Ovary (tissue), 9 donors: ENCODE measurements around the gene FAM3B. TPM values are rescaled to one million over a fixed set of nuclear protein-coding genes. Genes with fewer than 3 reads are reported as not detected.

ENCODE experiments used
- DNase-seq, 5 donors: peaks; one replicate each; pipeline ENCODE4 v3.0.0-alpha.2; 2019 to 2020
- H3K27ac ChIP-seq, 2 donors: fragments of 200-600 bp; one replicate each; pipeline versions ENCODE4 v1.5.1 to v1.8.0; 2019 to 2022
- H3K27me3 ChIP-seq: fragments of 200-600 bp; one replicate; pipeline ENCODE4 v1.8.0; 2022
- H3K36me3 ChIP-seq: fragments of 200-600 bp; sonication (generic); one replicate; pipeline ENCODE4 v1.5.1; 2019
- H3K4me1 ChIP-seq: one replicate; pipeline ENCODE4 v1.8.1; 2013; ENCODE audit warnings: mild to moderate bottlenecking, moderate library complexity; ENCODE audit not compliant: insufficient read depth
- H3K4me3 ChIP-seq: fragments of 200-600 bp; sonication (generic); one replicate; pipeline ENCODE4 v1.5.1; 2017
- H3K9me3 ChIP-seq, 2 donors: fragments of 200-600 bp in 1 of 2; sonication (generic) in 1 of 2; one replicate each; pipeline versions ENCODE4 v1.5.1 to v1.8.1; 2013 to 2019; ENCODE audit warnings: mild to moderate bottlenecking in 1 of 2, moderate library complexity in 1 of 2
- EP300 ChIP-seq: sonication (generic); formaldehyde crosslinking; IDR thresholded peaks from one replicate; pipeline ENCODE4 v1.6.1; 2017; ENCODE audit warnings: antibody characterized with exemption
- POLR2A ChIP-seq: fragments of 450-650 bp; IDR thresholded peaks from one replicate; pipeline ENCODE4 v1.6.1; 2017; ENCODE audit warnings: antibody characterized with exemption, mild to moderate bottlenecking, moderate library complexity
- WGBS, 3 donors: extraction: QIAGEN DNeasy Blood & Tissue Kit in 1 of 3; methylation state at CpG; one replicate each; pipeline versions ENCODE4 v1.1.5 to v1.1.7; 2013 to 2017; 5-methylcytosine and 5-hydroxymethylcytosine counted together
- intact Hi-C, 4 donors: fragments of 100-400 bp; cut with DNase I; formaldehyde crosslinking; loops; one replicate each; pipeline versions ENCODE4 v1.11.0 to v1.15.1; 2022 to 2023
- polyA plus RNA-seq, 2 donors: library from polyadenylated mRNA; stranded (reverse); fragments of 200-250 nt in 1 of 2; fragments of 350-450 nt in 1 of 2; fragmentation: Illumina TruSeq in 1 of 2; extraction: RNeasy Lipid Tissue Mini Kit (QIAGEN cat#74804) in 1 of 2; gene quantifications; one replicate each; pipeline ENCODE4 v1.2.3, GENCODE V29; 2013 to 2014
- total RNA-seq, 7 donors: library from RNA; depleted of rRNA in 2 of 7; stranded (reverse); fragments of >200 nt in 2 of 7; fragmentation: NEBNext Ultra II Directional in 3 of 7; extraction: Animal tissue kit (Norgen Biotek cat#: 25700) in 3 of 7; gene quantifications; one replicate each; pipeline versions ENCODE4 v1.1.0 to v1.2.4, GENCODE V29; 2016 to 2023
- TF ChIP-seq, protein P1 (sequence below), 3 donors: fragments of 450-650 bp in 2 of 3; fragments of 200-600 bp in 1 of 3; IDR thresholded peaks; one replicate each; pipeline versions ENCODE4 v1.5.1 to v1.8.0; 2016 to 2022; ENCODE audit warnings: antibody characterized with exemption in 3 of 3, mild to moderate bottlenecking in 1 of 3
- donor health status: DM: no; HTN: no; CAD: no; lungs with moderate emphysema.
- donor health status: DM: no; HTN: no; CAD: no.
- donor health status: Bipolar disorder and iron deficiency.
- donor health status: DM: yes; HTN: yes; CAD: no.
- donor health status: DM: no; HTN: no; CAD: no.
- donor health status: DM: yes; HTN: yes; CAD: no.

FAM3B gene
- total and polyA plus RNA-seq, 9 donors = 0.10 to 7.7 (median 1.0) TPM; not detected in 2

DNA sequence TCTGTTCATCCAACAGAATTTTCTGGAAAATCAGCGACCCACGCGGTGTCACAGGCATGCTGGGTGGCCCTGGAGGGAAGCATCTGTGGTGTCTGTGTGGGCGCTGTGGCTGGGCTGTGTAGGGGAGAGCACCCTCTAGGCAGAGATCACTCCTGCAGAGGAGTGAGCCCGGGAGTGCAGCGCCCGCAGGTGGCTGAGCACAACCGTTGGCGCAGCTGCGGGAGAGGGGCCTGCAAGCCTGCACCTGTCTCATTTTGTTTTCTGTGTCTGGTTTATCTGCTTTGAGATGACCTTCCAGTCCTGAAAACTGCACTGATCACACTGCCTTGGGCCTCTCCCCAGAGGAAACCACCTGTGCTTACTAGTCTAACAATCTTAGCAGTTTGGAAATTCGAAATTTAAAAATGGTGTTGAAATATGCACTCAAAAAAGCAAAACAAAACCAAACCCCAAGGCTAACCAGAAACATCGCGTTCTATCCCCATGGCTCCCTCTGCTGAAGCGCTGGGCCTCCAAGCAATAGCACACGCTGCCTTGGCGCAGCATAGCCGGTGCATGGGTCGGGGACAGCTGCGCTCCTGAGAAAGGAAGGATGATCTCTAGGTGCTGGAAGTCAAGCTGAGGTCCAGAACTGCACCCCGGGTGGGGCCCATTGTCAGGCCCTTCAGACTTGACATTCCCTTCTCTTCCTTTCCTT lies 4.8 kb downstream of the FAM3B start:
- Histone ChIP-seq H3K36me3 (no peaks in the 10 kb centered on the region), H3K27ac (no peak overlapping the region), H3K27me3 (no peaks in the 10 kb centered on the region), H3K4me1 (peaks cover 3% of the 10 kb centered on the region), H3K9me3 (no peaks in the 10 kb centered on the region), H3K4me3 (no peak overlapping the region)
- DNase-seq = no peak
- TF ChIP-seq POLR2A = no peak
- TF ChIP-seq, protein P1, sequence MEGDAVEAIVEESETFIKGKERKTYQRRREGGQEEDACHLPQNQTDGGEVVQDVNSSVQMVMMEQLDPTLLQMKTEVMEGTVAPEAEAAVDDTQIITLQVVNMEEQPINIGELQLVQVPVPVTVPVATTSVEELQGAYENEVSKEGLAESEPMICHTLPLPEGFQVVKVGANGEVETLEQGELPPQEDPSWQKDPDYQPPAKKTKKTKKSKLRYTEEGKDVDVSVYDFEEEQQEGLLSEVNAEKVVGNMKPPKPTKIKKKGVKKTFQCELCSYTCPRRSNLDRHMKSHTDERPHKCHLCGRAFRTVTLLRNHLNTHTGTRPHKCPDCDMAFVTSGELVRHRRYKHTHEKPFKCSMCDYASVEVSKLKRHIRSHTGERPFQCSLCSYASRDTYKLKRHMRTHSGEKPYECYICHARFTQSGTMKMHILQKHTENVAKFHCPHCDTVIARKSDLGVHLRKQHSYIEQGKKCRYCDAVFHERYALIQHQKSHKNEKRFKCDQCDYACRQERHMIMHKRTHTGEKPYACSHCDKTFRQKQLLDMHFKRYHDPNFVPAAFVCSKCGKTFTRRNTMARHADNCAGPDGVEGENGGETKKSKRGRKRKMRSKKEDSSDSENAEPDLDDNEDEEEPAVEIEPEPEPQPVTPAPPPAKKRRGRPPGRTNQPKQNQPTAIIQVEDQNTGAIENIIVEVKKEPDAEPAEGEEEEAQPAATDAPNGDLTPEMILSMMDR (IDR thresholded peaks at IDR 0.05) = no peak
- no peak for TF ChIP-seq EP300
- intact Hi-C loops = no loop called here
- WGBS, 3 donors = 81 to 89% (median 83%) methylated on average over 20 of the region's 20 CpGs

DNA sequence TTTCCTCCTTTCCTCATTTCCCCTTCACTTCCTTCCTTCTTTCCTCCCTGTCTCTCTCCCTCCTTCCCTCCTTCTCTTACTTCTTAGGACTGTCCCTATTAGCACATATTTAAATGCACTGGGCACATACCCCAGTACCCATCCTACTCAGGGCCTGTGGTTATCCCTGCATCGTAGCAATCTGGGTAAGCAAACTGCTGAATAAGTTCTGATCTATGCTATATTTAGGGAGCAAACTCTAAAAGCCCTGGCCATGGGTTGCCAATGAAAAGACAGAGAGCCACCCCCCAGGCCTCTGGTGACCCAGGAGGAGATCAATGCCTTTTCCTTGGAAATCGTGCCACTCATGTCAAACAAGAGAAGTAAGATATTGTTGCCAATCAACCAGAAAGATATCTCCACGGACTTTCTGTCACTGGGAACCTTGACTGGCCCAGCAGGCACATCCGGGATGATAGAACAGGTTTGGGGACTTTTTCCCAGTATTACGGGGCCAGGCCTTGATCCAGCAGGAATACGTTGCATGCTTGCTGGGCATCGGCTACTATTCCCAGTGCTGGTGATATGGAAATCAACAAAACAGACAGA lies 5.4 kb downstream of the FAM3B start:
- WGBS, 3 donors = 84 to 91% (median 88%) methylated on average over 7 of the region's 7 CpGs
- no peak overlapping the region for H3K4me3 ChIP-seq
- H3K9me3 ChIP-seq = no peaks in the 10 kb centered on the region
- no peaks in the 10 kb centered on the region for H3K27me3 ChIP-seq
- no peaks in the 10 kb centered on the region for H3K4me1 ChIP-seq
- TF ChIP-seq POLR2A (no peak), EP300 (no peak)
- TF ChIP-seq, protein P1 (IDR thresholded peaks at IDR 0.05) = no peak
- no peak overlapping the region for H3K27ac ChIP-seq
- no peak for DNase-seq
- intact Hi-C loops = no loop called here
- H3K36me3 ChIP-seq = no peaks in the 10 kb centered on the region

DNA sequence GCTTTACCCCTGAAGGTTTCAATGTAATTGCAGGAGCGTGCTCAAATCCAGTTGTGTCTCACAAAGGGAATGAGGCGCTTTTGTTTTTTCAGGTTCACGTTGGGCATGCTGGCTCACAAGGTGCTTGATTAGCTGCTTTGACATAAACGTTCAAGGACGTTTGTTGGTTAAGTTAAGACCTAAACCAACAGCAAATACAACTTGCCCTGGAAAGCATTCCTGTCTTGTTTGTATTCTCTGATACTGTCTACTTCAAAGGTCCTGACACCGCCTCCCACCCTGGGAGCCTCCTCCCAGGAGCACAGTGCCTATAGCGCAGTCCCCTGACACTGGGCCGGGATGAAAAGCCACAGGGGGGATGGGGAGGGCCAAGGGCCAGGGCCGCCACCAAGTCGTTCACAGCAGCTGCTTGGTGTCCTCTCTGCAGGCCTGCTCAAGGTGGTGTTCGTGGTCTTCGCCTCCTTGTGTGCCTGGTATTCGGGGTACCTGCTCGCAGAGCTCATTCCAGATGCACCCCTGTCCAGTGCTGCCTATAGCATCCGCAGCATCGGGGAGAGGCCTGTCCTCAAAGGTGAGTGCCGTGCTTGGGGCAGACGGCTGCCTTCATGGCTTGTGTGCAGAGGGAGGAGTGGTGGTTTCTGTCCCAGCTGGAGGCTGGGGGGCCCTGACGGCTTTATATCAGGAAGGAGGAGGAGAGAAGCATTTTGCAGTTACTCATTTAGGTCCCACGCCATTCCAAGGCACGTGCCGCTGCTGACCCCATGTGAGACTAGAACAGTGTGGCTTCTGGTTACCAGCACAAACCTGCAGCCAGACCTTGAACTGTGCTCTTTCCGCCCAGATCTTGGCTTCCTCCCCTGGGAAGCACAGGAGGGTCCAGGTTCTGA lies 6.1 kb downstream of the FAM3B start:
- Histone ChIP-seq H3K27ac (no peak overlapping the region), H3K9me3 (no peaks in the 10 kb centered on the region), H3K4me1 (no peaks in the 10 kb centered on the region), H3K36me3 (no peaks in the 10 kb centered on the region), H3K4me3 (no peak overlapping the region), H3K27me3 (no peaks in the 10 kb centered on the region)
- 60 to 74% (median 62%) methylated on average over 23 of the region's 23 CpGs for WGBS, 3 donors
- TF ChIP-seq, protein P1 (IDR thresholded peaks at IDR 0.05) = no peak
- TF ChIP-seq POLR2A (no peak), EP300 (no peak)
- intact Hi-C loops = no loop called here
- no peak for DNase-seq

DNA sequence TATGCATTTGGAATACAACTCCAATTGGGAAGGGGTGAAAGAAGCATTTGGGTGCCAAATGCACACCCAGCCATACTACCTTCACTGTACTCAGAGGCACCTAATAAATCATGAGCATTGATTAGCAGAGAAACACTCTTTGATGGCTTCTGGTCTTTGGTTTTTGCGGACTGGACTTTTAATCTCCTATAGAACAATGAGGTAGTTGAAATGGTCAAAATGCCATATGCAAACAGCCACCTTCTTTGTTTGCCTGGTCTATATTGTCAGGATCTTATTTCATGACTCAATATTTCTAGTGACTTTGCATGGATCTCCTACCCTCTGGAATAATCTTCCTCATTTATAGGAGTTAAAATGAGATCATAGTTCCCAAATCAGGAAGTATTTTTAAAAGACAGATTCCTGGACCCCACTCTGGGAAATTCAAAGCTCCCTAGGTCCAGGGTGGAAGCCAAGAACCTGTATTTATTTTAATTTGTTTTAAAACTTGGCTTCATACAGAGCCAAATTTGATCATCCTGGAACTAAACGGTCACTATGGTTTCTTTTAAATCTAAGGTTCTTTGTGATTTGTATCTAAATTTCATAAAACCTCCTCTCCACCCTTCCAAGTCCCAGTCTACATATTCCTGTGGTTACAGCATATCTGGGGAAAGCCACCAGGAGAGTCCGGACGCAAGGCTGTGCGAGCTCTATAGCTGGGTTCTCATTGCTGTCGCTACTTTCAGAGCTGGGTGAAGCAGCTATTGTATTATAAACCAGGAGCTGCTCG lies 8.7 kb downstream of the FAM3B start:
- no peaks in the 10 kb centered on the region for H3K27me3 ChIP-seq
- no peak overlapping the region for H3K4me3 ChIP-seq
- intact Hi-C loops = no loop called here
- DNase-seq = no peak
- H3K36me3 ChIP-seq = no peaks in the 10 kb centered on the region
- no peaks in the 10 kb centered on the region for H3K9me3 ChIP-seq
- TF ChIP-seq, protein P1 (IDR thresholded peaks at IDR 0.05) = no peak
- TF ChIP-seq POLR2A = no peak
- TF ChIP-seq EP300 = no peak
- H3K27ac ChIP-seq = no peak overlapping the region
- WGBS, 3 donors = 67 to 84% (median 76%) methylated on average over 7 of the region's 7 CpGs
- no peaks in the 10 kb centered on the region for H3K4me1 ChIP-seq
